Cardiac ventricle fibroblast (primary cell): ENCODE measurements around the gene AP1G2. TPM values are rescaled to one million over a fixed set of nuclear protein-coding genes. Genes with fewer than 3 reads are reported as not detected.

Experiments
- total RNA-seq: library from RNA; depleted of rRNA; stranded (reverse); fragments of >200 nt; gene quantifications from 2 replicates; pipeline ENCODE4 v1.2.3, GENCODE V29; 2015

The AP1G2 gene, protein sequence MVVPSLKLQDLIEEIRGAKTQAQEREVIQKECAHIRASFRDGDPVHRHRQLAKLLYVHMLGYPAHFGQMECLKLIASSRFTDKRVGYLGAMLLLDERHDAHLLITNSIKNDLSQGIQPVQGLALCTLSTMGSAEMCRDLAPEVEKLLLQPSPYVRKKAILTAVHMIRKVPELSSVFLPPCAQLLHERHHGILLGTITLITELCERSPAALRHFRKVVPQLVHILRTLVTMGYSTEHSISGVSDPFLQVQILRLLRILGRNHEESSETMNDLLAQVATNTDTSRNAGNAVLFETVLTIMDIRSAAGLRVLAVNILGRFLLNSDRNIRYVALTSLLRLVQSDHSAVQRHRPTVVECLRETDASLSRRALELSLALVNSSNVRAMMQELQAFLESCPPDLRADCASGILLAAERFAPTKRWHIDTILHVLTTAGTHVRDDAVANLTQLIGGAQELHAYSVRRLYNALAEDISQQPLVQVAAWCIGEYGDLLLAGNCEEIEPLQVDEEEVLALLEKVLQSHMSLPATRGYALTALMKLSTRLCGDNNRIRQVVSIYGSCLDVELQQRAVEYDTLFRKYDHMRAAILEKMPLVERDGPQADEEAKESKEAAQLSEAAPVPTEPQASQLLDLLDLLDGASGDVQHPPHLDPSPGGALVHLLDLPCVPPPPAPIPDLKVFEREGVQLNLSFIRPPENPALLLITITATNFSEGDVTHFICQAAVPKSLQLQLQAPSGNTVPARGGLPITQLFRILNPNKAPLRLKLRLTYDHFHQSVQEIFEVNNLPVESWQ
- total RNA-seq = 10.6 and 22.3 TPM in 2 replicates

DNA sequence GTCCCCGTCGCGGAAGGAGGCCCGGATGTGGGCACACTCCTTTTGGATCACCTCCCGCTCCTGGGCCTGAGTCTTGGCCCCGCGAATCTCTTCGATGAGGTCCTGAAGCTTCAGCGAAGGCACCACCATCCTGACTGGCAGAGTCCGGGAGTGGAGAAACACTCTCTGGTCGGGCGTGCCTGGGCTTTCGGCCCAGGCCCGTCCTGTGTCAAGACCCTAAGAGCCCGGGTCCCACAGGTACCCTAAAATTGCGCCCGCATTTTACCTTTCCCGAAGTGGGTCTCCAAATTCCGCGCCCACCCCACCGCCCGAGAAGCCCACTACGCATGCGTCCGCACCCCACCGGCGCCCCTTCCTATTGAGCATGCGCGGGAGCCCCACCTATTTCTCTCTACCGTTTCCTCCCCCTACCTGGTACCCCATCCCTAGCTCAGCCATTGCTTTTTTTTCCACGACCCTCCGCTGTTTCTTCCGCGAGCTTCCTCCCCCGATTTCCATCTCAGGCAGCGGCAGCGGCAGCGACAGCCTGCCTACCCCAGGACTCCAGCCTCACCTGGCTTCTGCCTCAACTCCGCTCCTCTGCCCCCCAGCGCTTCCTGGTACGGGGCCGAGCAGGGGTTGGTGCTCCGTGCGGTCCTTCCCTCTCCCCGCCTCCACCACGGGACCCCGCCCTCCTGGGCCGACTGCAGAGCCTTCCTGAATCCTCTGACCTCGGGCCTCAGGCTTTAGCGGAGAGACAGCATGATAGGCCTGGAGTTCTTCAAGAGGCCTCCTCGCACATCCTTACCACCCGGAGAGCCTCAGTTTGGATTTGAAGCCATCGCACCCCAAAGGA, at the start of gene AP1G2:
AP1G2 (minus strand) TSS at position 606 of the 835 bp plus-strand sequence; CDS start at position 129, 477 bp downstream.

DNA sequence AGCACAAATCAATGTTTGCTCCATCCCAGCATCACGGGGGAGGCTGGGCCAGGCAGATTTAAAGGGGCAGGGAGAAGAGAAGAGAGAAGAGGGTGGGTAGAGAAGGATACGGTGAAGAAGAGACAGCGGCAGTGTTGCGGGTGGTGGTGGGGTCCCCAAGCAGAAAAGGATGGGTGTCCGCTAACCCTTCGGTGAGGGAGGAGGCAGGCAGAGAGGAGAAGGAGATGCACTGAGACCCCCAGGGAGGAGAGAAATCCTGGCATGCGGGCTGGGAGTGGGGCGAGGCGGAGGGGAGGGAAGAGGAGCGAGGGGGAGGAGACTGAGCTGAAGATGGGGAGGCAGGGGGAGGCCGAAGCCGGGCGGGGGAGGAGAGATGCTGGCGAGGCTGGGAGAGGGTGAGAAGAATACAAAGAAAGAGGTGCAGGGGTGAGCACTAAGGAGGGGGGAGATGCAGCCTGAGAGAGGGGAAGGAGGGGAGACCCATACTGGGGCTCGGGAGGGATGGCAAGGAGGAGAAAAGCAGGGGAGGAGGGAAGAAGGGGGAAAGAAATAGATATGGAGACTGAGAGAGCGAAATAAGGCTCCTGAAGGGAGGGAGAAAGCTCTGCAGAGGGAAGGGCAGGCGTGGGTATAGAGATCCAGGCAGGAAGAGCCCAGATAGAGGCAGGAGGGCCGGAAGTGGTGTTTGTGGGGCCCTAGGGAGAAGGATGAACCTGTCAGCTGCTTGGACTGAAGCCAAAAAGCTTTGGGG, 11.1 kb upstream of the AP1G2 start, which contains the start of gene JPH4:
JPH4 (minus strand) TSS at position 231 of the 751 bp plus-strand sequence. CDS start 1,337 bp downstream, outside the sequence.

DNA sequence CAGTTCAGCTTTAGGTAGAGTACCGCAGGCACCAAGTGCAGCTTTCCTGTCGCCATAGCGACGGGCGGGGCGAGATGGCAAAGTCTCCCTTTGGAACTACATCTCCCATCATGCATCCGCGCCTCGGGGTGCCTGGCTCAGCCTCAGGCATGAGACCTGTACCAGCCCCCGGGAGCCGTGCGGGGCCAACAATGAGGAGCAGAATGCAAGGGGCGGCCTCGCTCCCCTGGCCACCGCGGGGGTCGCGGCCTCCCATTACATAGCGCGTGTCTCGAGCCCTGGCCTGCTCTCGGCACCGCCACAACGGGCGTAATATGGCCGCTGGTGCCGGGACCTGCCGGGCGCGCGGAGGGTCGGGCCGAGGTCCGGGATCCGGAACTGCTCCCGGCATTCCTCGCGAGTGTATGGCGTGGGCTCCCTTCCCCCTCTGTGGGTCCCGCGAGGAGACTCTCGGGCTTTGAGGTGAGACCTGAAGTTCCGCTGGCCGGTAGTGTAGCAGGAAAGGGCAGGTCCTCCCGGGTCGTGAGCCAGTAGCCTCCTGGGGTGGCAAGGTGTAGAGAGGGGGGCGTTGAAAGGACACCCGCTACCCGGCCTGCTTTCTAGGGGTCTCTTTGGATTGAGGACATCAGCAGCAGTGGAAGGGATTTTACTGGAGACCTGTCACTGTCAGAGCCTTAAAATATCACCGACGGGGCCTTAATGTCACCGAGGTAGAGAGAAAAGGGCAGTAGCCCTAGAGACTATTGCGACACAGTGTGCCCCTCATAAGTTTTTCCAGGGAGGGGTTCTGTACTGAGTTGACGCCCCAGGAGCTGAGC, 11.5 kb downstream of the AP1G2 start, which contains the start of gene THTPA:
THTPA (plus strand) TSS at position 390 of the 818 bp plus-strand sequence. CDS start 487 bp downstream, outside the sequence.

DNA sequence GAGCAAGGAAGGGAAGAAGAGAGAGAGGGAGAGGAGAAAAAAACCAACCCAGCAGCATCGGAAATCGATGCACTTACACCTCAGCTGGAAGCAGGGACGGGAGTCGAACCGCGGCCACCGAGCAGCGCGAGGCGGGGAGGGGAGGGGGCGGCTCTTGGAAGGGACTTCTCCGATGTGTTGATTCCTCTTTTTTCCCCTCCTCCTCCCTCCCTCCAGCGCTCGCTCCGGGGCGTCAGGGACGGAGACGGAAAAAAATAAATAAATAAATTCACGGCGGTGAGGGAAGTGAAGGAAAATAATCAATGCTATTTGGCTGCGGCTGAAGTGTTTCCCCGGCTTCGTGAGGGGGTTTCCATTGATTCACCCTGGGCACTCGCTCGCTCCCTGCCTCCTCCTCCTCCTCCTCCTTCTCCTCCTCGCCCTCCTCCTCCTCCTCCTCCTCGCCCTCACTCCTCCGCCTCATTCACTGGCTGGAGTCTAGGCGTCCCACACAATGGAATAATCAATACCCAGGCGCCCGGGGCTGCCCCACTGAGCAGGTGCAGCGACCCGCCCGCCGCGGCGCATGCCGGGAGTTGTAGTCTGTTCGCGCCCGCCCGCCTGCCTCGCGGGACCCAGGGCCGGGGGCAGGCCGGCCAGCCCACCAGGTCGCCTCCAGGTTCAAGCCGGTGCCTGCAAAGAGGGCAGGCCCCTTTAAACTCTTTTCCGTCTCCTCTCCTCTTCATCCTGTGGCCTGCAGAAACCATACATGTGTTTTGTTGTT, 16.1 kb downstream of the AP1G2 start, which contains the start of gene ZFHX2:
ZFHX2 (minus strand) TSS at position 500 of the 763 bp plus-strand sequence. CDS start 16,440 bp downstream, outside the sequence.

Other genes starting within 250 kb of the AP1G2 start
- 31.1 and 35.1 TPM in 2 replicates for gene PABPN1, start 246.3 kb downstream of the AP1G2 start, total RNA-seq
- gene SLC22A17, start 214.9 kb downstream of the AP1G2 start, total RNA-seq = 26.1 and 33.0 TPM in 2 replicates
- gene EFS, start 202.6 kb downstream of the AP1G2 start, total RNA-seq = 6.7 and 8.9 TPM in 2 replicates
- not detected in 2 replicates for gene IL25, start 195.0 kb downstream of the AP1G2 start, total RNA-seq
- not detected in 2 replicates for gene CMTM5, start 190.7 kb downstream of the AP1G2 start, total RNA-seq
- gene MYH6, start 159.5 kb downstream of the AP1G2 start, total RNA-seq = not detected in 2 replicates
- gene MYH7, start 132.1 kb downstream of the AP1G2 start, total RNA-seq = not detected in 2 replicates
- gene NGDN, start 98.1 kb downstream of the AP1G2 start, total RNA-seq = 18.8 and 30.0 TPM in 2 replicates
- gene ZFHX2, start 16.0 kb downstream of the AP1G2 start, total RNA-seq = 0.44 TPM in 1 of 2 replicates, not detected in the other
- 12.8 and 18.7 TPM in 2 replicates for gene THTPA, start 11.5 kb downstream of the AP1G2 start, total RNA-seq
- gene JPH4, start 11.0 kb upstream of the AP1G2 start, total RNA-seq = not detected in 2 replicates
- gene DHRS2, start 68.6 kb upstream of the AP1G2 start, total RNA-seq = 1.7 TPM in 1 of 2 replicates, not detected in the other